ENCODE results near the gene CDC14A.

CDC14A gene

GRCh38 chr1:100304921-100305320 lies 47.4 kb upstream of the CDC14A start:
- H3F3A ChIP-seq (ENCODE audit: insufficient read depth, low read length), result no peaks in the 10 kb centered on the region
- no peak overlapping the region for H2AFZ ChIP-seq (ENCODE audit: low read length)
- no peak overlapping the region for H3K4me2 ChIP-seq (ENCODE audit: low read length)
- no peaks in the 10 kb centered on the region for H3K27me3 ChIP-seq (ENCODE audit: insufficient read depth, low read length)
- H3K79me2 ChIP-seq (ENCODE audit: insufficient read depth, low read length), result no peaks in the 10 kb centered on the region
- no peaks in the 10 kb centered on the region for H4K20me1 ChIP-seq (ENCODE audit: insufficient read depth, low read length)
- H3K9ac ChIP-seq (ENCODE audit: low read length), result no peak overlapping the region
- H3K27ac ChIP-seq (ENCODE audit: low read depth, low read length, poor library complexity, severe bottlenecking), result no peak overlapping the region
- no peak overlapping the region for H3K4me3 ChIP-seq (ENCODE audit: low read depth, low read length, poor library complexity, severe bottlenecking)
- H3K36me3 ChIP-seq (ENCODE audit: insufficient read depth, low read length), result no peaks in the 10 kb centered on the region
- H3K4me1 ChIP-seq (ENCODE audit: insufficient read depth, low read length, severe bottlenecking), result no peaks in the 10 kb centered on the region
- H3K9me3 ChIP-seq (ENCODE audit: low read length), result no peaks in the 10 kb centered on the region
- no peaks in the 10 kb centered on the region for H3K9me2 ChIP-seq (ENCODE audit: low read depth, low read length)
- TF ChIP-seq CTCF (IDR thresholded peaks at IDR 0.05; ENCODE audit: low read length), result no peak
- no peak for TF ChIP-seq EZH2 (IDR thresholded peaks at IDR 0.05; ENCODE audit: borderline replicate concordance, low read length)

DNA sequence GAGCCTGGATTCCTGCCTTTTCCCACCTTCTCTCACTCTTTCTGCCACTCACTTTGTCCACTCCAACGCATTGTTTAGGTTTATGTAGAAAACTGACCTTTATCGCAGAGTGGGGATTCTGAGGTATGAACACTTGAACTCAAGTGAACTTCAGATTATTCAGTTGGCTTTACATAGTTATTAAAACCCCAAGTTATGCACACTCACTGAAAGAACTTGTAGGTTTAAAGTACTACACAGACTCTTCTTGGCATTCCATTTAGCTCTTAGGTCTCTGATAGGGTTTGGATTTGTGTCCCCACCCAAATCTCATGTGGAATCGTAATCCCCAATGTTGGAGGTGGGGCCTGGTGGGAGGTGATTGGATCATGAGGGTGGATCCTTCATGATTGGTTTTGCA lies 46.4 kb upstream of the CDC14A start:
- no peaks in the 10 kb centered on the region for H4K20me1 ChIP-seq (ENCODE audit: insufficient read depth, low read length)
- no peak overlapping the region for H3K27ac ChIP-seq (ENCODE audit: low read depth, low read length, poor library complexity, severe bottlenecking)
- no peaks in the 10 kb centered on the region for H3K27me3 ChIP-seq (ENCODE audit: insufficient read depth, low read length)
- H3K9ac ChIP-seq (ENCODE audit: low read length), result no peak overlapping the region
- H3K9me3 ChIP-seq (ENCODE audit: low read length), result no peaks in the 10 kb centered on the region
- H3K9me2 ChIP-seq (ENCODE audit: low read depth, low read length), result no peaks in the 10 kb centered on the region
- H3K79me2 ChIP-seq (ENCODE audit: insufficient read depth, low read length), result no peaks in the 10 kb centered on the region
- no peak overlapping the region for H3K4me2 ChIP-seq (ENCODE audit: low read length)
- H3K36me3 ChIP-seq (ENCODE audit: insufficient read depth, low read length), result no peaks in the 10 kb centered on the region
- no peaks in the 10 kb centered on the region for H3K4me1 ChIP-seq (ENCODE audit: insufficient read depth, low read length, severe bottlenecking)
- TF ChIP-seq EZH2 (IDR thresholded peaks at IDR 0.05; ENCODE audit: borderline replicate concordance, low read length), result no peak
- no peak for TF ChIP-seq CTCF (IDR thresholded peaks at IDR 0.05; ENCODE audit: low read length)
- H3F3A ChIP-seq (ENCODE audit: insufficient read depth, low read length), result no peaks in the 10 kb centered on the region
- no peak overlapping the region for H3K4me3 ChIP-seq (ENCODE audit: low read depth, low read length, poor library complexity, severe bottlenecking)
- no peak overlapping the region for H2AFZ ChIP-seq (ENCODE audit: low read length)

- no peaks in the 10 kb centered on the region for H3K4me1 ChIP-seq (ENCODE audit: insufficient read depth, low read length, severe bottlenecking)
- no peaks in the 10 kb centered on the region for H4K20me1 ChIP-seq (ENCODE audit: insufficient read depth, low read length)
- H3K9me3 ChIP-seq (ENCODE audit: low read length), result no peaks in the 10 kb centered on the region
- no peaks in the 10 kb centered on the region for H3K79me2 ChIP-seq (ENCODE audit: insufficient read depth, low read length)
- no peak overlapping the region for H3K9ac ChIP-seq (ENCODE audit: low read length)
- no peaks in the 10 kb centered on the region for H3K9me2 ChIP-seq (ENCODE audit: low read depth, low read length)
- no peaks in the 10 kb centered on the region for H3K36me3 ChIP-seq (ENCODE audit: insufficient read depth, low read length)
- H3K27me3 ChIP-seq (ENCODE audit: insufficient read depth, low read length), result no peaks in the 10 kb centered on the region
- TF ChIP-seq CTCF (IDR thresholded peaks at IDR 0.05; ENCODE audit: low read length), result no peak
- TF ChIP-seq EZH2 (IDR thresholded peaks at IDR 0.05; ENCODE audit: borderline replicate concordance, low read length), result no peak
- H3K4me2 ChIP-seq (ENCODE audit: low read length), result no peak overlapping the region
- H2AFZ ChIP-seq (ENCODE audit: low read length), result no peak overlapping the region
- no peak overlapping the region for H3K4me3 ChIP-seq (ENCODE audit: low read depth, low read length, poor library complexity, severe bottlenecking)
- no peaks in the 10 kb centered on the region for H3F3A ChIP-seq (ENCODE audit: insufficient read depth, low read length)
- no peak overlapping the region for H3K27ac ChIP-seq (ENCODE audit: low read depth, low read length, poor library complexity, severe bottlenecking)
Measured at GRCh38 chr1:100306735-100307313, 45.5 kb upstream of the CDC14A start.
